Measurements from ENCODE around the gene ZNRF1. TPM values are rescaled to one million over a fixed set of nuclear protein-coding genes. Genes with fewer than 3 reads are reported as not detected.

Gene ZNRF1
- total and polyA plus RNA-seq, 2 of the 8 experiments (the other 6 are each of a cell fraction or from before 2014, with no cell fraction given): 33.5 to 52.9 TPM

DNA sequence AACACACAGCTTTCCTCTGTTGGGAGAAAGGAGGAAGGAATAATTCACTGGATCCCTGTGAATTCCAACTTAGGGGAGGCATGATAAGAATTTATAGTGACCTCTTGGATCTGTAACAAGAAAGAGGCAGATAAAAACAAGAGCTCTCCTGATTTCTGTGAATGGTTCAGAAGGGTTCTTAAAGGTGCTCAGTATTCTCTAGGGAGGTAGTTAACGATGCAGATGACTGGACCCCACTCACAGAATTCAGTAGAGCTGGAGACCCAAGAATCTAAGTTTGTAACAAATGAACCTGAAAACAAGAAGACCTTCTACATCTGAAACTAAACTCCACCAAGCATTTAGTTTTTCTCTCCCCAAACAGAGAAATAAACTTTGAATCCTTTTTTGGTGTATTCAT is 8.6 kb downstream of the ZNRF1 start (continued):
- TF ChIP-seq CHD7 (IDR thresholded peaks at IDR 0.05; ENCODE audit: insufficient replicate concordance, low read length) (no peak), POLR2A (IDR thresholded peaks at IDR 0.05; ENCODE audit: control extremely low read depth in 1 of 2, low read depth in 2 of 2, low read length in 2 of 2) (no peak), CTBP2 (IDR thresholded peaks at IDR 0.05; ENCODE audit: borderline replicate concordance, insufficient read depth, insufficient read length, low read length) (no peak), SP2 (IDR thresholded peaks at IDR 0.05; ENCODE audit: low read length) (no peak), JUN (IDR thresholded peaks at IDR 0.05; ENCODE audit: low read depth, low read length) (no peak), BACH1 (IDR thresholded peaks at IDR 0.05; ENCODE audit: low read length) (no peak), CBX5 (IDR thresholded peaks at IDR 0.05; ENCODE audit: low read depth, low read length) (no peak), SAP30 (IDR thresholded peaks at IDR 0.05; ENCODE audit: insufficient read depth, insufficient replicate concordance, low read length) (no peak), CBX8 (IDR thresholded peaks at IDR 0.05; ENCODE audit: borderline replicate concordance, low read depth, low read length) (no peak), EGR1 (IDR thresholded peaks at IDR 0.05; ENCODE audit: borderline replicate concordance, low read depth, low read length) (no peak), TCF12 (IDR thresholded peaks at IDR 0.05; ENCODE audit: low read depth, low read length) (no peak), TBP (IDR thresholded peaks at IDR 0.05; ENCODE audit: low read depth, low read length) (no peak)

All from H1 (cell line).